Psoas muscle (tissue), 8 donors: ENCODE data around the gene ZSCAN4. TPM values are rescaled to one million over a fixed set of nuclear protein-coding genes. Genes with fewer than 3 reads are reported as not detected.

ENCODE experiments used
- ATAC-seq, 4 donors: fragments of 200-7000 bp; cut with Tn5 transposase; one replicate each; pipeline ENCODE4 v1.9.1; 2020; ENCODE audit warnings: moderate library complexity in 3 of 4, mild to moderate bottlenecking in 2 of 4
- DNase-seq, 2 donors: peaks; one replicate each; pipeline ENCODE4 v3.0.0-alpha.2; 2020
- H3K27ac ChIP-seq: fragments of 200-600 bp; one replicate; pipeline ENCODE4 v1.8.0; 2022
- H3K27me3 ChIP-seq, 3 donors: fragments of 200-600 bp in 1 of 3; one replicate each; pipeline versions ENCODE4 v1.6.1 to v1.8.0; 2013 to 2022; ENCODE audit warnings: low read length in 2 of 3, mild to moderate bottlenecking in 2 of 3, moderate library complexity in 1 of 3; ENCODE audit not compliant: insufficient read depth in 3 of 3
- H3K36me3 ChIP-seq, 2 donors: fragments of 200-600 bp in 1 of 2; one replicate each; pipeline versions ENCODE4 v1.6.1 to v1.8.0; 2013 to 2022; ENCODE audit warnings: low read depth in 1 of 2, mild to moderate bottlenecking in 1 of 2, moderate library complexity in 1 of 2; ENCODE audit not compliant: insufficient read depth in 1 of 2
- H3K4me1 ChIP-seq: fragments of 200-600 bp; one replicate; pipeline ENCODE4 v1.8.0; 2022
- H3K4me3 ChIP-seq: fragments of 200-600 bp; one replicate; pipeline ENCODE4 v1.8.0; 2022; ENCODE audit warnings: mild to moderate bottlenecking
- H3K9me3 ChIP-seq: fragments of 200-600 bp; one replicate; pipeline ENCODE4 v1.8.0; 2022
- WGBS, 3 donors: extraction: QIAGEN DNeasy Blood & Tissue Kit; methylation state at CpG; one replicate each; pipeline versions ENCODE4 v1.1.6 to v1.1.7; 2013; 5-methylcytosine and 5-hydroxymethylcytosine counted together
- intact Hi-C, 2 donors: fragments of 100-400 bp; cut with DNase I; formaldehyde crosslinking; loops; one replicate each; pipeline versions ENCODE4 v1.11.0 to v1.14.2; 2022
- long read RNA-seq, 2 donors: library from polyadenylated mRNA; unstranded; transcript quantifications; one replicate each; pipeline ENCODE4 v2.0.0, GENCODE V29; 2021
- polyA plus RNA-seq, 3 donors: library from polyadenylated mRNA; stranded (reverse); fragments of 200-250 nt; gene quantifications; one replicate each; pipeline ENCODE4 v1.2.3, GENCODE V29; 2013
- total RNA-seq, 4 donors: library from RNA; stranded (reverse); fragmentation: NEBNext Ultra II Directional in 2 of 4; extraction: Animal tissue kit (Norgen Biotek cat#: 25700) in 2 of 4; gene quantifications; one replicate each; pipeline versions ENCODE4 v1.2.1 to v1.2.4, GENCODE V29; 2021 to 2023
- TF ChIP-seq, protein P1 (sequence below): fragments of 200-600 bp; IDR thresholded peaks from one replicate; pipeline ENCODE4 v1.8.0; 2022; ENCODE audit warnings: antibody characterized with exemption
- donor health status: healthy with polysubstance abuse.
- donor health status: DM: no; HTN: no; CAD: no; lungs with moderate emphysema.
- donor health status: Bipolar disorder and iron deficiency.
- donor health status: healthy.
- donor health status: DM: yes; HTN: yes; CAD: no.
- donor health status: DM: no; HTN: no; CAD: no.
- donor health status: DM: no; HTN: no; CAD: no.
- donor health status: DM: yes; HTN: yes; CAD: no.

ZSCAN4 gene, protein sequence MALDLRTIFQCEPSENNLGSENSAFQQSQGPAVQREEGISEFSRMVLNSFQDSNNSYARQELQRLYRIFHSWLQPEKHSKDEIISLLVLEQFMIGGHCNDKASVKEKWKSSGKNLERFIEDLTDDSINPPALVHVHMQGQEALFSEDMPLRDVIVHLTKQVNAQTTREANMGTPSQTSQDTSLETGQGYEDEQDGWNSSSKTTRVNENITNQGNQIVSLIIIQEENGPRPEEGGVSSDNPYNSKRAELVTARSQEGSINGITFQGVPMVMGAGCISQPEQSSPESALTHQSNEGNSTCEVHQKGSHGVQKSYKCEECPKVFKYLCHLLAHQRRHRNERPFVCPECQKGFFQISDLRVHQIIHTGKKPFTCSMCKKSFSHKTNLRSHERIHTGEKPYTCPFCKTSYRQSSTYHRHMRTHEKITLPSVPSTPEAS
- not detected for total RNA-seq
- under 1 TPM in 1 of 3 donors, not detected in 2; 0.03 TPM for polyA plus RNA-seq
- long read RNA-seq, donor 1, result 0 reads
- long read RNA-seq, donor 2, result 0 reads

DNA sequence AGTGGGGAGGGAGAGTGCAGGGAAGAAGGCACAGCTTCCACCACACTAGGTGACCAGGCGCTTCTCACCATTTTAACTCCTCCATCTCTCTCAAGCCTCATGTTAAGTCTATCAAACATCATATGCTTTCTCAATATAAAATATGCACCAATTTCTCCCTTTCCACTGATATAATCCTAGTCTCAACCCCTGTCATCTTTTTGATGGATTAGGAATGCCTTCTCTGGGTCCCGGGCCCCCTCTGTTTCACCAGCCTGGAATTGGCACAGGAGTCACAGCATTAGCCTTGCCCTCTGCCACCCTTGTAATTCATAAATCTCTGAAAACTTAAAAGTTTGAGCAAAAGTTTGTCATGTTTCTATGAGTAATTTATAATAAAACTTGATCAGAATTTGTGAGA, at the start of gene ZSCAN4:
TSS of gene ZSCAN4 (plus strand) at position 301 of the 400 bp plus-strand sequence. CDS start 7,211 bp downstream, outside the sequence.
- 82 to 91% (median 83%) methylated on average over 2 of the region's 2 CpGs for whole genome bisulfite sequencing, 3 donors
- no peak for ATAC-seq
- no peak within 1 kb of the TSS for H3K4me3 ChIP-seq
- TF ChIP-seq, protein P1, sequence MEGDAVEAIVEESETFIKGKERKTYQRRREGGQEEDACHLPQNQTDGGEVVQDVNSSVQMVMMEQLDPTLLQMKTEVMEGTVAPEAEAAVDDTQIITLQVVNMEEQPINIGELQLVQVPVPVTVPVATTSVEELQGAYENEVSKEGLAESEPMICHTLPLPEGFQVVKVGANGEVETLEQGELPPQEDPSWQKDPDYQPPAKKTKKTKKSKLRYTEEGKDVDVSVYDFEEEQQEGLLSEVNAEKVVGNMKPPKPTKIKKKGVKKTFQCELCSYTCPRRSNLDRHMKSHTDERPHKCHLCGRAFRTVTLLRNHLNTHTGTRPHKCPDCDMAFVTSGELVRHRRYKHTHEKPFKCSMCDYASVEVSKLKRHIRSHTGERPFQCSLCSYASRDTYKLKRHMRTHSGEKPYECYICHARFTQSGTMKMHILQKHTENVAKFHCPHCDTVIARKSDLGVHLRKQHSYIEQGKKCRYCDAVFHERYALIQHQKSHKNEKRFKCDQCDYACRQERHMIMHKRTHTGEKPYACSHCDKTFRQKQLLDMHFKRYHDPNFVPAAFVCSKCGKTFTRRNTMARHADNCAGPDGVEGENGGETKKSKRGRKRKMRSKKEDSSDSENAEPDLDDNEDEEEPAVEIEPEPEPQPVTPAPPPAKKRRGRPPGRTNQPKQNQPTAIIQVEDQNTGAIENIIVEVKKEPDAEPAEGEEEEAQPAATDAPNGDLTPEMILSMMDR, result no peak
- peaks cover 4 to 35% (median 7%) of the 10 kb centered on the region in 3 donors for H3K27me3 ChIP-seq
- intact Hi-C loops, result no loop called here
- peaks cover under 1% of the 10 kb centered on the region for H3K9me3 ChIP-seq
- peaks cover 3% of the 10 kb centered on the region for H3K4me1 ChIP-seq
- H3K27ac ChIP-seq, result no peak within 1 kb of the TSS
- no peaks in the 10 kb centered on the region for H3K36me3 ChIP-seq
- no peak for DNase-seq

- Histone ChIP-seq H3K4me1 (no peaks in the 10 kb centered on the region), H3K36me3 (peaks cover 55 to 86% of the 10 kb centered on the region in 2 donors), H3K4me3 (no peak overlapping the region), H3K27me3 (no peaks in the 10 kb centered on the region), H3K9me3 (peaks cover 98% of the 10 kb centered on the region), H3K27ac (no peak overlapping the region)
- ATAC-seq (no peak), DNase-seq (no peak)
- intact Hi-C loops, result no loop called here
- WGBS, 3 donors, result 98 to 99% (median 99%) methylated on average over 10 of the region's 10 CpGs
- TF ChIP-seq, protein P1, result no peak
Observed at GRCh38 chr19:57620673-57621348, 47.9 kb upstream of the ZSCAN4 start.

GRCh38 chr19:57623091-57623490, 45.6 kb upstream of the ZSCAN4 start:
- no peaks in the 10 kb centered on the region for H3K27me3 ChIP-seq
- DNase-seq (no peak), ATAC-seq (no peak)
- no peak overlapping the region for H3K27ac ChIP-seq
- H3K36me3 ChIP-seq, result peaks cover 41 to 63% of the 10 kb centered on the region in 2 donors
- no peaks in the 10 kb centered on the region for H3K4me1 ChIP-seq
- H3K4me3 ChIP-seq, result no peak overlapping the region
- TF ChIP-seq, protein P1, result no peak
- intact Hi-C loops, result no loop called here
- peaks cover 98% of the 10 kb centered on the region for H3K9me3 ChIP-seq

DNA sequence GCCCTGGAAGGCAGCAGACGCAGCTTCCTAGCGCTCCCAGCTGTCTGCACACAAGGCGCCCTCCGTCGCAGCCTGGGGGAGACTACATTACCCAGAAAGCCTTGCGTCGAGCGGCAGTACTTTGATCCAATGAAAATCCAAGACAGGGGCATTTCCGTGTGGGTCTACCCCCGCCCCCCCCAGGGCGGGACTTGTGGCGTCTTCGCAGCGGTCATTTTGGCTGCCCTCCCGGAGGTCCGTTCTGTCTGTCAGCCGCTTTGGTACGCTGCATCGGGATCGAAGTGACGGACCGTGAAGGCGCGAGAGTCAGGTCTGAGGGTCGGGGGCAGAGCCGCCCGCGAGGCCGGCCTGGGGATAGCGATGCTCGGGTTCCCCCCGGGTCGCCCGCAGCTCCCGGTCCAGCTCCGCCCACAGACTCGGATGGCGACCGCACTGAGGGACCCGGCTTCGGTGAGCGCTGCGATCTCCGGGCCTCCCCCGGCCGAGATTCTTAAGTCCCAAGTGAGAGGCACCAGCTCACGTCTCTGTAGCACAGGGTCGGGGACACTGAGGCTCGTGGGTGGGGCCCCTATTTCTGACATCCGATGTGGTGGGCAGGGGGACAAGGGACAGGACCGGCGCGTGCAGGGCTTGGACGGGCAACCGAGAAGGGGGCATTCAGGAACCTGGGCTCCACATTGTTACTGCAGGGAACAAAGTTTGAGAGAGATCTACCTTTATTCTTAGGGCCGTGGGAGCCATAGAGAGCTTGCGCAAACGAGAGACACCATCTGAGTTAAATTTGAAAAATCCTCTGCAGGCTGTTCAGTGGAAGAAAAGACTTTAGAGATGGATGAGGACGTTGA, 35.5 kb upstream of the ZSCAN4 start, which contains the start of gene ZNF211:
TSS of gene ZNF211 (plus strand) at position 182 of the 845 bp plus-strand sequence. CDS start at position 361, 179 bp downstream.
- TF ChIP-seq, protein P1, result no peak
- WGBS, 3 donors, result 1% methylated on average over 57 to 59 of the region's 59 CpGs
- peak within 1 kb of the TSS; percentile 66 for H3K27ac ChIP-seq
- intact Hi-C loops, result no loop called here
- DNase-seq (peak; percentile 95 to 96), ATAC-seq (peak; percentile 100)
- H3K4me3 ChIP-seq, result peak within 1 kb of the TSS; percentile 81
- H3K9me3 ChIP-seq, result peaks cover 45% of the 10 kb centered on the region
- H3K27me3 ChIP-seq, result no peaks in the 10 kb centered on the region
- H3K4me1 ChIP-seq, result peaks cover 8% of the 10 kb centered on the region
- peaks cover 5 to 43% of the 10 kb centered on the region in 2 donors for H3K36me3 ChIP-seq
